GM21528 (cell line): Measurements from ENCODE around the gene CAPG.
"Not testable (repeated sequence)": the region's sequence is repeated elsewhere in the genome, so short reads cannot be mapped to it uniquely, and the experiment has no call there.

Source experiments
- ATAC-seq: cut with Tn5 transposase; IDR thresholded peaks from one replicate; pipeline ENCODE4 v1.9.1; 2021; ENCODE audit warnings: mild to moderate bottlenecking, moderate library complexity; ENCODE audit not compliant: unreplicated experiment, low FRiP score

CAPG gene

GRCh38 chr2:85421260-85422071 is 11.3 kb upstream of the CAPG start:
- ATAC-seq: no peak

- ATAC-seq: peak; percentile 61
These were observed 10.5 kb upstream of the CAPG start for GRCh38 chr2:85420536-85421259.

- ATAC-seq: no peak
These were observed 9.0 kb upstream of the CAPG start for GRCh38 chr2:85419009-85419675.

GRCh38 chr2:85418132-85419008 is 8.2 kb upstream of the CAPG start, which contains the start of gene SH2D6:
Gene SH2D6, plus strand, starts transcription at chr2:85418714. Its CDS starts 10,752 bp downstream, at chr2:85429466.
- peak; percentile 89 for ATAC-seq

- no peak for ATAC-seq
These were observed 5.9 kb upstream of the CAPG start for GRCh38 chr2:85415980-85416650.

- ATAC-seq: no peak
These were observed 4.8 kb upstream of the CAPG start for GRCh38 chr2:85414761-85415553.

- not testable (repeated sequence) for ATAC-seq
These were observed 4.2 kb upstream of the CAPG start for GRCh38 chr2:85414421-85414759.

GRCh38 chr2:85413592-85414420 is 3.6 kb upstream of the CAPG start:
- no peak for ATAC-seq

- ATAC-seq: no peak
These were observed 1.2 kb upstream of the CAPG start for GRCh38 chr2:85411405-85411748.

- ATAC-seq: no peak
These were observed 628 bp upstream of the CAPG start for GRCh38 chr2:85410584-85411404.

GRCh38 chr2:85405201-85406059 is 4.7 kb downstream of the CAPG start:
- ATAC-seq: no peak

- ATAC-seq: no peak
These were observed 8.3 kb downstream of the CAPG start for GRCh38 chr2:85401844-85402243.

GRCh38 chr2:85401464-85401805 is 8.7 kb downstream of the CAPG start:
- no peak for ATAC-seq

GRCh38 chr2:85400541-85401463 is 9.4 kb downstream of the CAPG start:
- ATAC-seq: no peak

- ATAC-seq: no peak
These were observed 10.1 kb downstream of the CAPG start for GRCh38 chr2:85400023-85400422.

GRCh38 chr2:85399183-85399455 is 11.0 kb downstream of the CAPG start:
- no peak for ATAC-seq
